Stimulated activated naive CD8-positive, alpha-beta T cell treated with anti-CD3 and anti-CD28 coated beads, Interleukin-15, Interleukin-2, amounts not matched to agents 100 ng/mL and 50 ng/mL, for 24 hours (primary cell): ENCODE data around the gene MOCS1.

ENCODE experiments used
- H3K27ac Mint-ChIP-seq: one replicate; pipeline ENCODE4 v1.8.0; 2021; ENCODE audit warnings: mild to moderate bottlenecking, mixed read lengths
- H3K27me3 Mint-ChIP-seq: one replicate; pipeline ENCODE4 v1.8.0; 2021; ENCODE audit warnings: mixed read lengths
- H3K36me3 Mint-ChIP-seq: one replicate; pipeline ENCODE4 v1.8.0; 2021; ENCODE audit warnings: low read depth, mixed read lengths
- H3K4me1 Mint-ChIP-seq: one replicate; pipeline ENCODE4 v1.8.0; 2021; ENCODE audit warnings: low read depth, mixed read lengths
- H3K4me3 Mint-ChIP-seq: one replicate; pipeline ENCODE4 v1.8.0; 2021; ENCODE audit warnings: mild to moderate bottlenecking, mixed read lengths
- H3K9me3 Mint-ChIP-seq: one replicate; pipeline ENCODE4 v1.8.0; 2021; ENCODE audit warnings: mixed read lengths

The MOCS1 gene

GRCh38 chr6:39907871-39908575 is 26.2 kb downstream of the MOCS1 start:
- Mint-ChIP-seq H3K4me3 (no peak overlapping the region), H3K27me3 (no peaks in the 10 kb centered on the region), H3K4me1 (no peaks in the 10 kb centered on the region), H3K9me3 (no peaks in the 10 kb centered on the region), H3K27ac (no peak overlapping the region), H3K36me3 (no peaks in the 10 kb centered on the region)

DNA sequence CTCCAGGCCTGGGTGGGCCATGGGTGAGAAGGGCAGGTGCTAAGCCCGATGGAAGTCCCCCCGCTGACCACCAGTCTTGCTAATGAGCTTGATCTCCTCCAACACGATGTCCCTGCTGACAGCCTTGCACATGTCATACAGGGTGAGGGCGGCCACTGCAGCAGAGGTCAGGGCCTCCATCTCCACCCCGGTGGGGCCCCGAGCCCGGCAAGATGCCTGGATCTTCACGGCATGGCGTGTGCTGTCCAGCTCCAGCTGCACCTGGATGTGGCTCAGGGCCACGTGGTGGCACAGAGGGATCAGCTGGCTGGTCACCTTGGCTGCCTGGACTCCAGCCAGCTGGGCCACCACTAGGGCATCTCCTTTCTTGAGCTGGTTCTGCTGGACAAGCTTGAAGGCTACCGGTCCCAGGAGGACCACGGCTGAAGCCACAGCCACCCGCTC is 27.9 kb downstream of the MOCS1 start:
- Mint-ChIP-seq H3K27me3 (no peaks in the 10 kb centered on the region), H3K27ac (no peak overlapping the region), H3K4me1 (no peaks in the 10 kb centered on the region), H3K36me3 (no peaks in the 10 kb centered on the region), H3K9me3 (no peaks in the 10 kb centered on the region), H3K4me3 (no peak overlapping the region)

DNA sequence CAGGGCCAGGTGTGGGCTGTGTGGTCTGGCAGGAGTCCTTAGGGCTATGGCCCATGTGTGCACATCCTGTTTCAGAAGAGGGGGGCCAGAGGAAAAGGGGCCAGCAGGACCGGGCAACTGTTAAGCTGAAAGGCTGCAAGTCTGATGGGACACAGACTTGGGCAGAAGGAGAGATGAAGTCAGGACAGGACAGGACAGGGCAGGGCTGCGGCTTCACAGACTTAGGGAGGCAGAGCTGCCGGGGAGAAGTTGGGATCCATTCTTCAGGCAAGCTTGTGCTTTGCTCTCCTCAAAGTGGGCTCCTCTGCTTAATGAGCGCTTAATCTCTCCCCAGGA is 28.7 kb downstream of the MOCS1 start:
- no peaks in the 10 kb centered on the region for H3K9me3 Mint-ChIP-seq
- no peaks in the 10 kb centered on the region for H3K27me3 Mint-ChIP-seq
- H3K36me3 Mint-ChIP-seq, result no peaks in the 10 kb centered on the region
- no peaks in the 10 kb centered on the region for H3K4me1 Mint-ChIP-seq
- H3K27ac Mint-ChIP-seq, result no peak overlapping the region
- no peak overlapping the region for H3K4me3 Mint-ChIP-seq

DNA sequence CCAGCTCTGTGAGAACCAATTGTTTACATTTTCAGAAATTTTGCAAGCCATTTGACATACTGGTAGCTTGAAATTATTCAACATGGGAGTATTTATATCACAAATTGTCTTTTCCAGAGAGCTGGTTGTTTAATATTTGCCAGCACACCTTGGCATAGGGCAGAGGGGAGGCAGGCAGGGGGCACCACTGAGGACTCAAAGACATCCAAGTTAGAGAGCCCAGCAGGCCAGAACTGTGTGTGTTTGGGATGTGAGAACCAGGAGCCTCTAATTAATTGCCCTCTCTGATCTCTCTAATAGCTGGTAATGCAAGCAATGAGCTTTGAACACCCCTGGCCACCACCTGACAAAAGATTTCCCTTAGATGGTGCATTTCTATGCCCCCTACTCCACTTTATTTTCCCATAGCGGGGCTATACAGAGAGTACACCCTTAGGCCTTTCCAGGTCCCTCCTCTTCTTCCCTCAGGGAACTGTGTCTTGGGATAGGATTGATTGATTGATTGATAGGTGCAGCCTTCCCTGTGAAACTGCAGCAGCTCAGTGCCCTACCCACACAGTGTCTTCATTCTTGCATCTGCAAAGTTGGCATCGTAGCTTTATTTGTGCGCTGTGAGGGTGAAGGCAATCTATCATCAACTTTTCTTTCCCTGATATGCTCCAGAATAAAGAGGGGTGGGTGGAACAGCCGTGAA is 29.2 kb downstream of the MOCS1 start:
- Mint-ChIP-seq H3K36me3 (no peaks in the 10 kb centered on the region), H3K9me3 (no peaks in the 10 kb centered on the region), H3K4me1 (no peaks in the 10 kb centered on the region)

DNA sequence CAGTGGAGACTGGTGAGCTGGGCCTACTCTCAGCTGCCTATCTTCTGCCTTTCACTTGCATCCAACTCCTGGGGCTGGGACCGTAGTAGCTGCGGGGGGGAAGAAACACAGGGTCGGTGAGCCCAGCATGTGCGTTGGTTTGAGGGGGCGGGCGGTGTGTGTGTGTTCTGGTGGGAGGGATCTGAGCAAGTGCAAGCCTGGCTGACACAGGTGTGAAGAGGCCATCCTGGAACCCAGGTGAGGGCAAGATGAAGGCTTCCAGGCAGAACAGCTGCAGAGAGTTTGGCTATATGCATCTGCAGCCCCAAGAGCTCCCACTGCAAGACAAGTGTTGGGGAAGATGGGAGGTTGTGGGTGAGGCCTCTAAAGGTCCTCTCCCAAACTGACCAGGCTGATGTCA is 30.6 kb downstream of the MOCS1 start:
- Mint-ChIP-seq H3K4me1 (no peaks in the 10 kb centered on the region), H3K27me3 (no peaks in the 10 kb centered on the region), H3K9me3 (no peaks in the 10 kb centered on the region), H3K36me3 (no peaks in the 10 kb centered on the region), H3K27ac (no peak overlapping the region), H3K4me3 (no peak overlapping the region)

More for the DNA sequence above, 29.2 kb downstream of the MOCS1 start:
- H3K4me3 Mint-ChIP-seq, result no peak overlapping the region
- H3K27me3 Mint-ChIP-seq, result no peaks in the 10 kb centered on the region
- H3K27ac Mint-ChIP-seq, result no peak overlapping the region

GRCh38 chr6:39902786-39903465 is 31.3 kb downstream of the MOCS1 start:
- H3K9me3 Mint-ChIP-seq, result no peaks in the 10 kb centered on the region
- H3K4me1 Mint-ChIP-seq, result no peaks in the 10 kb centered on the region
- H3K27ac Mint-ChIP-seq, result no peak overlapping the region
- no peaks in the 10 kb centered on the region for H3K27me3 Mint-ChIP-seq
- H3K4me3 Mint-ChIP-seq, result no peak overlapping the region
- no peaks in the 10 kb centered on the region for H3K36me3 Mint-ChIP-seq

- Mint-ChIP-seq H3K27me3 (peaks cover 4% of the 10 kb centered on the region), H3K9me3 (no peaks in the 10 kb centered on the region), H3K27ac (no peak overlapping the region), H3K4me1 (no peaks in the 10 kb centered on the region), H3K4me3 (no peak overlapping the region), H3K36me3 (no peaks in the 10 kb centered on the region)
Measured at GRCh38 chr6:39902136-39902535, 32.1 kb downstream of the MOCS1 start.

- Mint-ChIP-seq H3K27ac (no peak overlapping the region), H3K4me3 (no peak overlapping the region), H3K9me3 (no peaks in the 10 kb centered on the region), H3K27me3 (peaks cover 6% of the 10 kb centered on the region), H3K4me1 (no peaks in the 10 kb centered on the region), H3K36me3 (no peaks in the 10 kb centered on the region)
Measured at GRCh38 chr6:39901670-39902069, 32.6 kb downstream of the MOCS1 start.

DNA sequence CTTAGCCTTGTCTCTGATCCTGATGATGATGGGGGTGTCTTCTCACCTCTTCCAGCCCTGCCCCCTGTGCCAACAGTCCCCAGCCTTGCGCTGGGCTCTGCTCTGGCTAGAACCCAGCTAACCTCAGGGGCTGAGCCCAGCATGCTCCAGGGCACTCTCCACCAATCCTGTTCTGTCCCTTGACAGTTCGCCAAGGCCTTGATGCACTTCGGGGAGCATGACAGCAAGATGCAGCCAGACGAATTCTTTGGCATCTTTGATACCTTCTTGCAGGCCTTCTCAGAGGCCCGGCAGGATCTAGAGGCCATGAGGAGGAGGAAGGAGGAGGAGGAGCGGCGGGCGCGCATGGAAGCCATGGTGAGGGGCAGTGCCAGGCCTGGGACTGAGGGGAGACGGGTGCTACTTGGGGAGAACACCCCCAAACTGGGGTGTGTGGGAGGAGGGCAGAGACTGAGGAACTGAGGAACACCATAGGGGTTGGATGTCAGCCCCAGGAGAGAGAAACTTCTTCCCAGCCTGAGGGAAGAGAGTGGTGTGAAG is 33.1 kb downstream of the MOCS1 start:
- Mint-ChIP-seq H3K36me3 (no peaks in the 10 kb centered on the region), H3K27me3 (peaks cover 6% of the 10 kb centered on the region), H3K27ac (no peak overlapping the region), H3K4me1 (no peaks in the 10 kb centered on the region), H3K9me3 (no peaks in the 10 kb centered on the region), H3K4me3 (no peak overlapping the region)

GRCh38 chr6:39899554-39900295 is 34.5 kb downstream of the MOCS1 start:
- H3K9me3 Mint-ChIP-seq, result no peaks in the 10 kb centered on the region
- peaks cover 6% of the 10 kb centered on the region for H3K27me3 Mint-ChIP-seq
- no peak overlapping the region for H3K4me3 Mint-ChIP-seq
- H3K27ac Mint-ChIP-seq, result no peak overlapping the region
- H3K36me3 Mint-ChIP-seq, result no peaks in the 10 kb centered on the region
- H3K4me1 Mint-ChIP-seq, result no peaks in the 10 kb centered on the region

DNA sequence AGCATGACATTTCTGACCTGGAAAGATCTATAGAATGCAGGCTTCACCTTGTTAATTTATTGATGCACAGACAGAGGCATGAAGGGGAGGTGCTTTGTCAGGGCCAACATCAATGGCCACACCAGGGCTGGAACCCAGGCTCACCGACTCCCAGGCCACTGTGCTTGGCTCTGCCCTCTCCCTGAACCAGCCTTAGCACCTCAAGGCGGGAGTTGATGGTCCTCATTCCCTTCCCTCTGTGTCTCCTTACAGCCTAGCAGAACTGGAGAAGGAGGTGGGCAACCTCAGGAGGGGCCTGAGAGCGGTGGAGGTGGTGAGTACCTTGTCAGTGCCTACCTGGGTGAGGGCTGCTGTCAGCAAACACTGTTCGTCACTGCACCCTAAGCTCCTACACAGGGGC is 35.6 kb downstream of the MOCS1 start:
- Mint-ChIP-seq H3K9me3 (no peaks in the 10 kb centered on the region), H3K4me3 (no peak overlapping the region), H3K27me3 (peaks cover 6% of the 10 kb centered on the region), H3K36me3 (no peaks in the 10 kb centered on the region), H3K27ac (no peak overlapping the region), H3K4me1 (no peaks in the 10 kb centered on the region)

DNA sequence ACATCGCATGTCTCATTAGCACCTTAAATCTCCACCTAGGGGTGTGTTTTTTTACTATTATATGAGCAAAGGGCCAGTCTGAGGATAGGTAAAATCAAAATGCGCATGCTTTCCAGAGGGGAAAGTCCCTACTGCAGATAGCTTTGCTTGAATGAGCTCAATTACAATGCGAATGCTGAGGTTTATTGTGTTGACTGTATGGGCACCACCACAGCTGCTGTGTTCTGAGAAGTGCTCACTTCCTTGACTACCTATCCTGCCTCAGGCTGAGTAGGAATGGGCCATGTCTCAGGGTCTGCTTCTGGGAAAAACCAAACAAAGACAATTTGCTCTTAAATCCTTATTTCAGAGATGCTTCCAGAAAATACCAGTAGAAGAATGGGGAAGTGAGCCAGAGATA is 36.6 kb downstream of the MOCS1 start:
- H3K4me1 Mint-ChIP-seq, result no peaks in the 10 kb centered on the region
- H3K36me3 Mint-ChIP-seq, result no peaks in the 10 kb centered on the region
- no peak overlapping the region for H3K4me3 Mint-ChIP-seq
- H3K27me3 Mint-ChIP-seq, result peaks cover 6% of the 10 kb centered on the region
- H3K9me3 Mint-ChIP-seq, result no peaks in the 10 kb centered on the region
- H3K27ac Mint-ChIP-seq, result no peak overlapping the region

- Mint-ChIP-seq H3K36me3 (no peaks in the 10 kb centered on the region), H3K27me3 (peaks cover 6% of the 10 kb centered on the region), H3K4me3 (no peak overlapping the region), H3K4me1 (no peaks in the 10 kb centered on the region), H3K9me3 (no peaks in the 10 kb centered on the region), H3K27ac (no peak overlapping the region)
Measured at GRCh38 chr6:39896701-39897100, 37.6 kb downstream of the MOCS1 start.

GRCh38 chr6:39893286-39893685 is 41.0 kb downstream of the MOCS1 start:
- Mint-ChIP-seq H3K4me3 (no peak overlapping the region), H3K27ac (no peak overlapping the region), H3K27me3 (peaks cover 6% of the 10 kb centered on the region), H3K36me3 (no peaks in the 10 kb centered on the region), H3K9me3 (no peaks in the 10 kb centered on the region), H3K4me1 (no peaks in the 10 kb centered on the region)
